Right lobe of liver (tissue), 4 donors: ENCODE data around the gene HDC.

Experiments
- CTCF ChIP-seq, 4 donors: fragments of 200-600 bp in 3 of 4; fragments of 450-650 bp in 1 of 4; IDR thresholded peaks; one replicate each; pipeline versions ENCODE4 v1.5.1 to v1.8.0; 2016 to 2022; ENCODE audit warnings: antibody characterized with exemption in 4 of 4, mild to moderate bottlenecking in 2 of 4
- POLR2A ChIP-seq: fragments of 450-650 bp; IDR thresholded peaks from one replicate; pipeline ENCODE4 v1.6.1; 2017; ENCODE audit warnings: antibody characterized with exemption, mild to moderate bottlenecking
- donor health status: DM: no; HTN: no; CAD: no.
- donor health status: DM: no; HTN: no; CAD: no.
- donor health status: DM: no; HTN: yes; CAD: no.

GRCh38 chr15:50248994-50249582, 16.4 kb downstream of the HDC start:
- TF ChIP-seq CTCF (IDR thresholded peaks at IDR 0.05) (peak in 1 of 4 donors; percentile 18), POLR2A (no peak)
